Measurements from ENCODE around the gene HYAL3. TPM values are rescaled to one million over a fixed set of nuclear protein-coding genes. Genes with fewer than 3 reads are reported as not detected.

Gene HYAL3
- total and polyA plus RNA-seq, 2 of the 13 experiments (the other 11 are each of a cell fraction or from before 2014, with no cell fraction given) = 5.5 to 10.4 TPM

DNA sequence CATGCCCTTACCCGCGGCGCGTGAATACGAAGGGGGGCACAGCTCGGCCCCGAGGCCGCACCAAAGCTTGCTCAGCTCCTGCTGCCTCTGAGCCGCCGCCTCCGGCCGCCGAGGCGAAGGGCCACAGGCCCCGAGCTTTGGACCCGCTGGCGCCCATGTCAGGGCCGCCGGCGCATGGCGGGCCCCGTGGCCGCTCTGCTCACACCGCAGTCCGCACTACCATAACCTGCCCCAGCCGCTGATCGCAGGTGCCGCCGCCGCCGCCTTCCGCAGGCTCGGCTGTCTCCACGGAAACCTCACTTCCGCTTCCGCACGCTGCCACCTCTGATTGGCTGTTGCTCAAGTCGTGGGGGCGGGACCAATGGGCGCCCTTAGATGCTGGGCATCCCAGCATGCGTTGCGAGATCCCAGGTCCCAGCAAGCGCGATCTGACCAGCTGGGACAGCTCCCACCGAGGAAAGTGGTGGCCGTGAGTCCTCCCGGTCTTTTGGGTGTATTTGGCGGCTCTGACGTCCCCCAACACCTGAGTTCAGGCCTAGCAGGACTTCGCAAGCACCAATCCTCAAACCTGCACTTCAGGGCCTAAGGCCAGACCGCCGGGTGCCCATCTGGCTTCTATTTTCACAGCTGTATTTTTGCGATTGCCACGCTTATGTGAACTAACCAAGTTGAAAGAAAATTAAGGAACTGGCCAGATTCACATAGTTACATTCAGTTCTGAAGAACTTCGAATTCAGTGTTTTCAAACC is 28.9 kb upstream of the HYAL3 start, which contains the start of gene TUSC2 (continued):
- TF ChIP-seq ZMAT5 (CRISPR knock-in tag; IDR thresholded peaks at IDR 0.05; ENCODE audit: borderline replicate concordance, low read depth) = no peak
- TF ChIP-seq BORCS8-MEF2B (CRISPR knock-in tag; IDR thresholded peaks at IDR 0.05) = peak; percentile 33; the same call in 1 of the 2 replicates
- no peak for TF ChIP-seq PITX1 (CRISPR knock-in tag; IDR thresholded peaks at IDR 0.05)
- no peak for TF ChIP-seq EHMT2 (IDR thresholded peaks at IDR 0.05; ENCODE audit: borderline replicate concordance, low read depth, low read length)
- no peak for TF ChIP-seq ADNP (CRISPR knock-in tag; IDR thresholded peaks at IDR 0.05)
- TF ChIP-seq ZNF317 (CRISPR knock-in tag; IDR thresholded peaks at IDR 0.05) = no peak
- TF ChIP-seq SMAD3 (CRISPR knock-in tag; IDR thresholded peaks at IDR 0.05) = peak; percentile 81
- TF ChIP-seq SKIL (CRISPR knock-in tag; IDR thresholded peaks at IDR 0.05; ENCODE audit: borderline replicate concordance) = no peak
- no peak for TF ChIP-seq NFRKB (IDR thresholded peaks at IDR 0.05)
- 0 out of 2 replicates have a peak, but pooled peaks have one; percentile 41 for TF ChIP-seq MEF2D (CRISPR knock-in tag; IDR thresholded peaks at IDR 0.05)
- no peak for TF ChIP-seq STAT5B (CRISPR knock-in tag; IDR thresholded peaks at IDR 0.05)
- no peak for TF ChIP-seq ZNF75D (CRISPR knock-in tag; IDR thresholded peaks at IDR 0.05; ENCODE audit: borderline replicate concordance)
- TF ChIP-seq SUZ12 (IDR thresholded peaks at IDR 0.05; ENCODE audit: low read depth, low read length) = peak; percentile 53
- TF ChIP-seq SMAD9 (CRISPR knock-in tag; IDR thresholded peaks at IDR 0.05) = no peak
- no peak for TF ChIP-seq NR2F1 (CRISPR knock-in tag; IDR thresholded peaks at IDR 0.05)
- no peak for TF ChIP-seq ZNF878 (CRISPR knock-in tag; IDR thresholded peaks at IDR 0.05)
- TF ChIP-seq ZNF331 (CRISPR knock-in tag; IDR thresholded peaks at IDR 0.05) = peak; percentile 29; the same call in 1 of the 2 replicates
- no peak for TF ChIP-seq ZNF589 (CRISPR knock-in tag; conservative IDR thresholded peaks at IDR 0.05)
- TF ChIP-seq, protein P1, sequence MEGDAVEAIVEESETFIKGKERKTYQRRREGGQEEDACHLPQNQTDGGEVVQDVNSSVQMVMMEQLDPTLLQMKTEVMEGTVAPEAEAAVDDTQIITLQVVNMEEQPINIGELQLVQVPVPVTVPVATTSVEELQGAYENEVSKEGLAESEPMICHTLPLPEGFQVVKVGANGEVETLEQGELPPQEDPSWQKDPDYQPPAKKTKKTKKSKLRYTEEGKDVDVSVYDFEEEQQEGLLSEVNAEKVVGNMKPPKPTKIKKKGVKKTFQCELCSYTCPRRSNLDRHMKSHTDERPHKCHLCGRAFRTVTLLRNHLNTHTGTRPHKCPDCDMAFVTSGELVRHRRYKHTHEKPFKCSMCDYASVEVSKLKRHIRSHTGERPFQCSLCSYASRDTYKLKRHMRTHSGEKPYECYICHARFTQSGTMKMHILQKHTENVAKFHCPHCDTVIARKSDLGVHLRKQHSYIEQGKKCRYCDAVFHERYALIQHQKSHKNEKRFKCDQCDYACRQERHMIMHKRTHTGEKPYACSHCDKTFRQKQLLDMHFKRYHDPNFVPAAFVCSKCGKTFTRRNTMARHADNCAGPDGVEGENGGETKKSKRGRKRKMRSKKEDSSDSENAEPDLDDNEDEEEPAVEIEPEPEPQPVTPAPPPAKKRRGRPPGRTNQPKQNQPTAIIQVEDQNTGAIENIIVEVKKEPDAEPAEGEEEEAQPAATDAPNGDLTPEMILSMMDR (CRISPR knock-in tag; IDR thresholded peaks at IDR 0.05) = no peak; the same call in 1 of the 2 replicates
- TF ChIP-seq RORA (CRISPR knock-in tag; IDR thresholded peaks at IDR 0.05) = no peak
- TF ChIP-seq BRD4 (CRISPR knock-in tag; IDR thresholded peaks at IDR 0.05) = 0 out of 2 replicates have a peak, but pooled peaks have one; percentile 37
- no peak for TF ChIP-seq ZNF530 (CRISPR knock-in tag; IDR thresholded peaks at IDR 0.05; ENCODE audit: low read depth)
- TF ChIP-seq SP2 (CRISPR knock-in tag; IDR thresholded peaks at IDR 0.05) = peak; percentile 91
- no peak for TF ChIP-seq THAP7 (CRISPR knock-in tag; IDR thresholded peaks at IDR 0.05)
- no peak for TF ChIP-seq NFATC3 (CRISPR knock-in tag; IDR thresholded peaks at IDR 0.05)
- TF ChIP-seq SAFB2 (CRISPR knock-in tag; IDR thresholded peaks at IDR 0.05; ENCODE audit: borderline replicate concordance, low read depth) = 0 out of 2 replicates have a peak, but pooled peaks have one; percentile 53
- no peak for TF ChIP-seq ZNF761 (CRISPR knock-in tag; conservative IDR thresholded peaks at IDR 0.05)
